ENCODE data around the gene GRK4.

Gene GRK4

DNA sequence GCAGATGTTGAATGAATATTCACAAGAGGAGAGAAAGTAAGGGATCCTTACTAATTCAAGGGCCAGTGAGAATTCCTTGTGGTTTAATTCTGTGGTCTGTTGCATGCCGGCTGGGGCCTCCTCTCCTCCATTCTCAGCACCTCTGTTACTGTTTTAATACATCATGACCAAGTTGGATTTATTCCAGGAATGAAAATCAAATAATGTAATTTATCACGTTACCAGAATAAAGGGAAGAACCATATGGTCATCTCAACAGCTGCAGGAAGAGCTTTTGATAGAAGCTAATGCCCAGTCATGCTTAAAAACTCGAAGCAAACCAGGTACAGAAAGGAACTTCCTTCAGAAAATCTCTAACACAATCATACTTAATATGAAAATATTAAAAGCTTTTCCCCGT is 54.1 kb downstream of the GRK4 start:
- DNase-seq, result no peak

DNA sequence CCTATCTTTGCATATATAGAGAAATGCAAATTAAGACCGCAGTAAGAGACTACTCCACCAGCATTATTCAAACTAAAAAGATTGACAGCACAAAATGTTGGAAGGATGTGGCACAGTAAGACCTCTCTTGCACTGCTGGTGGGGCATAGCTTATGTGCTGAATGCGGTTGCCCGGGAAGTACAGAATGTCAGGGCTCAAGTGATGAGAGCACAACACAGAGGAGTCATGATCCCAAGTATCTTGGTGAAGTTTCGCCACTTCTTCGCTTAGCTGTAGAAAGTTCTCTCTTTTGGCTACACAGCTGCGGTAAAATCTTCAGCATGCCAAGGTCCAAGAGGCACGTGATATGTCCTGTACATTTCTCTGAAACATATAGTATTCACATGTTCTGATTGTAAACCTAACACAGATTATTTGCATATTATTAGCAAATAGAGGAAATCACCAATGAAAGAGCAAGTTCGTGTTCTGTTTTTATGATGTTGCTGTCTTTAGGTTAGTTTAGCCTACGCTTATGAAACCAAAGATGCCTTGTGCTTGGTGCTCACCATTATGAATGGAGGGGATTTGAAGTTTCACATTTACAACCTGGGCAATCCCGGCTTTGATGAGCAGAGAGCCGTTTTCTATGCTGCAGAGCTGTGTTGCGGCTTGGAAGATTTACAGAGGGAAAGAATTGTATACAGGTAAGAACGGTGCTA is 55.9 kb downstream of the GRK4 start:
- no peak for DNase-seq

DNA sequence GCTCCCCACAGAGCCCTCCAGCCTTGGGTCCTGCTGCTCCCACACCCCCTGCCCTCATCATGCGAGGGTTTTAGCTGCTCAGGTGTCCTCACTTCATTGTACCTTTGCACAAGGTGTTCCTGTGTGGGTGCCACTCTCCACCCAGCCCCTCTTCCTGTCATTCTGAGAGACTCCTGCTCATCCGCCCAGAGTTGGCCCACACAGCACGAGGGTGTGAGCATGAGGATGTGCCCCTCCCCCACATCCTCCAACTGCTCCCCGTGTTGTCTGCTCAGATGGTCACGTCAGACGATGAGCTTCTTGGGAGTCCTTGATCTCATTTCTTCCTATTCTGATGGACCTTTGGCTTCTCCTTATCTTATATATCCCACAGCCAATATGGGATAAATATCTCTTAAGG is 57.8 kb downstream of the GRK4 start:
- no peak for DNase-seq

DNA sequence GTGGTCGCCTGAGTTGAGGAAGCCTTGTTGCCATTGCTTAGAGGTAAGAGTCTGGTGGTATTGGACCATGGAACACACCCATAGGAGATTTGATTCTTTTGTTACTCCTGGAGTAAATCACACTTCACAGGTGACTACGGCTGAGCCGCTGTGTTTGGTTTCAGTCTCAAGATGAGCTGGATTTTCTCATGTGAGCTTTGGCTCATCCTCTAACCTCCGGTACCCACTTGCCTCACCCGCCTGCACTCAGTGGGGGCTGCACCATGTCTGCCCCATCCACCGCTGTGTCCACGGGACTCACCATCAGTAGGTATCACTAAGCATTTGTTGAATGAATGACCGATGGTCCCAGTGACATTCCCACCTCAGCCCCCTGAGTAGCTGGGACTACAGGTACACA is 58.3 kb downstream of the GRK4 start:
- no peak for DNase-seq

DNA sequence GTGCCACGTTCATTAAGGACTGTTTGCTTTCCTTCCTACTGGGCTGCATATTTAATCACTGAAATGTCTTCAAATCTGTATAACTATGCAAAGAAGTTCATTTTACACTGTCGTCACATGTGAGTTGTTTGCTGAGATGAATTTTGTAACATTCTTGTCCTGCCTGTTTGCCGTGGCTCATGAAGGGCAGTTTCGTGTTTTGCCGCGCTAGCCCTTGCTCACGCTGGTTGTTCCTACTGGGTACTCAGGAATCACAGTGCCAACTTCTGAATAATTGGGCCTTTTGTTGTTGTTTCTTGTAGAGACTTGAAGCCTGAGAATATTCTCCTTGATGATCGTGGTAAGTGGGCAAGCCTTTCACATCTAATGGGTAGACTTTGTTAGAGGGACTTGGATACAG is 58.7 kb downstream of the GRK4 start:
- DNase-seq, result no peak

DNA sequence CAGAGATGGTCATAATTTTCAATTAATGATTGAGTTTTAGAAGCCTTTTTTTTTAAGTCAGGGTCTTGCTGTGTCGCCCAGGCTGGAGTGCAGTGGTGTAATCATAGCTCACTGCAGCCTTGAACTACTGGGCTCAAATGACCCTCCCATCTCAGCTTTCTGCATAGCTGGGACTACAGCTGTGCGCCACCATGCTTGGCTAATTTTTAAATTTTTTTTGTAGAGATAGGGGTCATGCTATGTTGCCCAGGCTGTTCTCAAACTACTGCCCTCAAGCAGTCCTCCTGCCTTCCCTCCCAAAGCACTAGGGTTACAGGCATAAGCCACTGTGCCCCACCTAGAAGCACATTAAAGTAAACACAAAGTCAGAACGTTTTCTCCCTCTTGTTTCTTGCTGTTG is 59.3 kb downstream of the GRK4 start:
- no peak for DNase-seq

DNA sequence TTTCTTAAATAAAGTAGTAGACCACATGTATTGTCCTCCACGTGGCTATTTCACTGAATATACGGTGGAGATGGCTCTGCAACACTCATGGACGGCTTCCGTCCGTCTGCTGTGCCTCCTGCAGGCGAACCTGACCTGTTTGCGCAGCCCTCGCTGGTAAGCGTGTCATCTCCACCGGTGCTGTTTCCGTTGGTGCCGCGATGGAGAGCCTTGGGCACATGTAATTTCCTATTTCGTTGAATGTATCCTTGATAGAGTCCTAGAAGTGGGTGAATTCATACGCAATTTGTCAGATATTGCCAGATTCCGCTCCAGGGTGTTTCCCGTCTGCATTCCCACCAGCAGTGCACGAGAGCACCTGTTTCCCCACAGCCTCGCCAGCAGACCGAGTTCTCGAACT is 62.5 kb downstream of the GRK4 start:
- no peak for DNase-seq

DNA sequence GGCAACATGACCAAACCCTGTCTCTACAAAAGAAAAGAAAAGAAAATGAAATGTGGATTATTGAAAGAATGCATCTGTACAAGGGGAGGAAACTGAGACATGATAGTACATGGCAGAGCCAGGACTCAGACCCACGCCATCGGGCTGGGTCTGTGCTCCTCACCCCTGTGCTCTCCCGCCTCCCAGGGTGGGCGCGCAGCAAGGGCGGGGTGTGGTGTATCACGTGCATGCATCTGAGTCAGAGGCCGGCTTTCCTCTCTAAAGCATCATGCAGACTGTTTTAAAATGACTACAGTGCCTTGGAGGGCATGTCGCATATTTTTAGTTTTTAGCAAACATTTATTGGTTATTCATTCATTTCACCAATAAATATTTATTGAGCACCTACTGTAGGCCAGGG is 63.2 kb downstream of the GRK4 start:
- no peak for DNase-seq

DNA sequence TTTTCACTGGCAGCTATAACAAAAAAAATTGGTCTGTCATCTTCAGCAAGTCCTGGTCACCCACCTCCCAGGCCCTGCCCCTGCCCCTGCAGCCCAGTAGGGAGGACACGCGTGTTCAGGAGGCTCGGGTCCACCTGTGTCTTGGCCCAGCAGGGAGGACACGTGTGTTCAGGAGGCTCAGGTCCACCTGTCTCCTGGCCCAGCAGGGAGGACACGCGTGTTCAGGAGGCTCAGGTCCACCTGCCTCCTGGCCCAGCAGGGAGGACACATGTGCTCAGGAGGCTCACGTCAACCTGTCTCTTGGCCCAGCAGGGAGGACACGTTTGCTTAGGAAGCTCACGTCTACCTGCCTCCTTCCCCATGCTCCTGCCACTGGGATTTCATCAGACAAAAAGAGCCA is 66.1 kb downstream of the GRK4 start:
- DNase-seq, result no peak

DNA sequence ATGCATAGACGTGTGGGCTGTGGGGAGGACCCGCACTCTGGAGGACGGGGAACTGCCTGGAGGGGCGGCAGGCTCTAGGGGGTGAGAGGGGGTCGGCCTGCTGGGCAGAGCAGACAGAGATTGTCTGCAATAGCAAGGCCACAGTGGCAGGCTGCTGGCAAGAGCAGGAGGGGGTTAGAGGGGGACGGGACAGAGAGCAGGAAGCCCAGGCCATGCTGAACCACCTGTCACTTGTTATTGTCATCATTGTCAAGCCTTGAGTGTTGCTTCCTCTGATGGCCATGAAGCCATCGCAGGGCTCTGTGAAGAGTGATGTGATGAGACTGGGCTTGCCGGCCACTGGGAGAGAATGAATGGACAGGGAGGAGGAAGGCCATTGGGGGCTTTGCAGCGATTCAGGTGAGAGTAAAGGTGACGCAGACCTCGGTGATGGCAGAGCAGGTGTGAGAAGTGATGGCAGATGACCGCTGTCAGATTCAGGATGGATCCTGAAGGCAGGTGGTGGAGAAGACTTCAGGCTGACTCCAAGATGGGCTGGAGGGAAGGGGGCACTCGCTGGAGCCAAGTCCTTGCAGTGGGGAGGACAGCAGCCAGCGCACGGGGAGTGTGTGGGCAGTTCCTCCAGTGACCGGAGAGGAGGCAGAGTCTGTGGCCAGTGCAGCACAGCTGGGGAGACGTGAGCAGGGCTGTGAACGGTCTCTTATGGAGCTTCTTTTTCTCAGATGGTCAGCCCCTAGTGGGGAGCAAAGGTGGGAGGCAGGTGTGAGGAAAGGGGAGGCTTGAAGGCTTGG is 67.4 kb downstream of the GRK4 start:
- no peak for DNase-seq

DNA sequence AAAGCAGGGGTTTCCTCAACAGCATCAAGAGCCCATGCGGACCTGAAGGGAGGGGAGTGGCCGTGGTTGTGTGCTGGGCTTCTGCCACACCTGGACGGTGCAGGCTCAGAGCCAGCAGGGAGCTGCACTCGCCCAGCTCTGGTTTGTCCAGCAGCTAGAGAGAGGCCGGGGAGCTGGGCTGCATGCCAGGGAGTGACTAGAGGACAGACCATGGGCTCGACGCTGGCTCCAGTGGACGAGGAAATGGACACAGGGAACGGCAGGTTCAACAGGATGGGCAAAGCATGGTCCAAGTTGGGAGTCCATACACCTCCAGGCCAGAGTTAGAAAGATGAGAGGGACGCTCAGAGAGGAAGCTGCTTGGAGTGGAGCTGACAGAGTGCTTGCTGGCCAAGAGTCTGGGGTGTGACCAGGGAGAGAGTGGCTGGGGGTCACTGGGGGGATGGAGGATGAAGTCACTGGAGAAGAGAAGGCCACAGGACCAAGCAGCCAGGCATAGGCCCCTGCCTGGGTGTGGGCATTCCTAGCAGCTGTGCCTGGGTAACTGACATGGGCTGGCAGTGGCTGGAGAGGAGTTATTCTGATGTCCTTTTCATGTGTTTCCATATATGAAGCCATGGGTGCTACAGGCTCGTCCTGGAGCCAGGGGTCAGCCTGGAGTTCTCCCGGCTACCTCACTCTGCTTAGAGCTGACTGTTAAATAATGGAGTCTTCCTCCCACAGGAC is 68.1 kb downstream of the GRK4 start:
- DNase-seq, result no peak

DNA sequence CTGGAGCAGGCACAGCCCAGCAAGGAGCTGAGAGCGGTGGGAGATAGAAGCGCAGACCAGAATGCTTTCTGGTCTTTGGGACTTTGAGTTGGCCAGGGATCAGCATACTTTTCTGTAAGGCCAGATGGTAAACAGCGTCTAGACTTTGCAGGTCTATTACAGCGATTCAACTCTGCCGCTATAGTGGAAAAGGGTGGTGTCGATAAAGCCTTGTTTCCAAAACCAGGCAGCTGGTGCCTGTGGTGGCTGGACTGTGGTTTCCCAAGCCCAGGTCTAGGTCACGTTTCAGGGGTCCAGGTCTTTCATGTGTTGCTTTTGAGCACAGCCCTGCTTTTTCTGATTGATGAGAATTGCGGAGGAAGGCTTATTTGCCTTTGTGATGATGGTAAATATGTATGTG is 70.9 kb downstream of the GRK4 start:
- no peak for DNase-seq

DNA sequence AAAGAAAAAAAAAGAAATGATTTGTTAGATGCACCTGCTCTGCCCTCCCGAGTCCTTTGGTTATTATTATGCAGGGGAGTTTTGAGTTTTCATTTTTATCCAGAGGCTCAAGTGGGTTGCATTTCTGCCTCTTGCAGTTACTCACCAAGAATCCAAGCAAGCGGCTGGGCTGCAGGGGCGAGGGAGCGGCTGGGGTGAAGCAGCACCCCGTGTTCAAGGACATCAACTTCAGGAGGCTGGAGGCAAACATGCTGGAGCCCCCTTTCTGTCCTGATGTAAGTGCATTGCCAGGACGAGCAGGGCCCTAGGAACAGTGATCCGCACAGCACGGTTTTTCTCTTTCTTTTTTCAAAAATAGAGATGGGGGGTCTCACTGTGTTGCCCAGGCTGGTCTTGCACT is 71.9 kb downstream of the GRK4 start:
- no peak for DNase-seq

DNA sequence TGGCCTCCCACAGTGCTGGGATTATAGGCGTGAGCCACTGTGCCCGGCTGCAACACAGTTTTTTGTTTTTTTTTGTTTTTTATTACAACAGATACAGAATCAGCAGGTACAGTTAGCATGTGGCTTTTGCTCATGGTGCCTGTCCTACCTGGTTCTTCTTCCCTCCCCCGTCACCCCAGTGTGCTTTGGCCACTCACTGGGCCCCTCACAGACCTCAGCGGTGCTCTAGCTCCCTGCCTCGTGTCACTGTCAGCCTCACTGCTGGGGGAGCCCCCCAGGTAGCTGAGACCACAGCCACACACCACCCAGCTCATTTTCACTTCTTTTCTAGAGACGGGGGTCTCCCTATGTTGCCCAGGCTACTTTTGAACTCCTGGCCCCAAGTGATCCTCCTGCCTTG is 72.3 kb downstream of the GRK4 start:
- DNase-seq, result no peak

DNA sequence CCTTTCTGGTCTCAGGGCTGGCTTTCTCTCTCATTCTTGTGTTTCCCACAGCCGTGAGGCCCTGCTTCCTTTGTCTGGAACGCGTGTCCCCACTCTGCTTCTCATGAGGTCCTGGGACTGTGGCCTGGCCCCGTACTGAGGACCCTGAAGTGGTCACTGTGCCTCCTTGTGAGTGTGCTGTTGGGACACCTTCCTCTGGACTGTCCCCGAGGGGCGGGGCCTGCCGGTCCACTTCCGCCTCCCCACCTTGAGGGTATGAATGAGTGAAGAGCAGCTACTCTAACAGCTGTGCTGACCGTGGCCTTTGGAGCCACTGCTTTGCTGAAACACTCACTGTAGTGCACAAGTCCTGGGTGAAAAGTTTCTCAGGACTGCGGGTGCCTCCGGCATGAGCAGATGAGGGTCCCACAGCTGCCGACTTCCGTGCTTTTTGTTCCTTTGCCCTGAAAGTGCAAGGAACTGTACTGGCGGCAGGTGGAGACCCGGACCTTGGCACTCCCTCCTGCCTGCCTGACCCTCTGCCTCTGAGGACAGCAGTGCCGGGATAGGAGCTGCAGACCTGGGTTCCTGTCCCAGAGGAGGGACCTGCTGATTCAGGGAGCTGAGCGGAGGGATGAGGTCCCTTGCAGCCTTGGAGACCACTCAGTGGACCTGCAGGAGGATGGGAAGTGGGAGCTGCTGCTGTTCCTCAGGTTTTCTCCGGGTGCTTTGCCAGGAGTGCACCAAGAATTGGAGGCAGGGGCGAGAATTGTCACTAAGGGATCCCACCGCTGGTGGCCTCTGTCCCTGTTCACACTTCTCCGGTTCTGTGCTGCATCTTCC is 73.0 kb downstream of the GRK4 start:
- no peak for DNase-seq

DNA sequence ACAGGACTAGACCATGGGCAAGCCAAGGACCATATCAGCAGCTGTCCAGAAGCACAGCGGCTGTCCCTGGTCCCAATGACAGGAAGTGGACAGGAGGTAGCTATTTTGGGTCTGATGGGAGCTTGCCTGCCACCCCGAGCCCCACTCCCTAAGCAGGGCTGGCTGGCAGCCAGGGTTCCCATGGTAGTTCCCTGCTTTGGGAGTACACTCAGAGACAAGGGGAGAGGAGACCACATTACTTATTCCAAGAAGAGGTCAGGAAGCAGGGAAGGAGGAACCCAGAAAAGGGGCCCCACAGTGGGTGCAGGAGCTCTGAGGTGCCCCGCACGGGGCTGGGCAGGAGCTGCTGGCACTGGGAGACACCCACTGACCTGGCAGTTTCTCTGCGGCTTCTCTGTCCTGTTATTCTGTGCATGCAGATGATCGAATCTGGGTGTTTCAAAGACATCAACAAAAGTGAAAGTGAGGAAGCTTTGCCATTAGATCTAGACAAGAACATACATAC is 74.6 kb downstream of the GRK4 start:
- no peak for DNase-seq

DNA sequence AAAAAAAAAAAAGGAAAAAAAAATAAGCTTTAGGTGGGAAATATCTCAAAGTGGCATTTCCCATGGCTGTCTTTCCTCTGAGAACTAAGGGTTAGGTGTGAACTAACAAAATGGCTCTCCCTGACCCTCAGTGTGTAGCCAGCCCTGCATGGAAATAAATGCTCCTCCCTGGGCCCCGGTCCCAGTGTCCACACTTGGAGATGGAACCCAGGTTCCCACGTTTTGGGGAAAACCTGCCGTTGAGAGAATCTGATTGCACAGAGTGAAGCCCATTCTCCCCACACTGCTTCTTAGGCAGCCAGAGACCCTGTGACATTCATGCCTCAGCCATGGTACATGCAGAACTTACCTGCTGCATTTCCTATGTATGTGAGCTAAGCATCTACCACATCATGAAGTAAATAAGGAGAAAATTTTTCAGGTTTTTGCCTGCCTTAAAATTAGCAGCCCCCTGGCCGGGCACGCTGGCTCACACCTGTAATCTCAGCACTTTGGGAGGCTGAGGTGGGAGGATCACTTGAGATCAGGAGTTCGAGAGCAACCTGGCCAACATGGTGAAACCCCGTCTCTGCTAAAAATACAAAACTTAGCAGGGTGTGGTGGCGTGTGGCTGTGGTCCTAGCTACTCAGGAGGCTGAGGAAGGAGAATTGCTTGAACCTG is 76.5 kb downstream of the GRK4 start:
- DNase-seq, result no peak

DNA sequence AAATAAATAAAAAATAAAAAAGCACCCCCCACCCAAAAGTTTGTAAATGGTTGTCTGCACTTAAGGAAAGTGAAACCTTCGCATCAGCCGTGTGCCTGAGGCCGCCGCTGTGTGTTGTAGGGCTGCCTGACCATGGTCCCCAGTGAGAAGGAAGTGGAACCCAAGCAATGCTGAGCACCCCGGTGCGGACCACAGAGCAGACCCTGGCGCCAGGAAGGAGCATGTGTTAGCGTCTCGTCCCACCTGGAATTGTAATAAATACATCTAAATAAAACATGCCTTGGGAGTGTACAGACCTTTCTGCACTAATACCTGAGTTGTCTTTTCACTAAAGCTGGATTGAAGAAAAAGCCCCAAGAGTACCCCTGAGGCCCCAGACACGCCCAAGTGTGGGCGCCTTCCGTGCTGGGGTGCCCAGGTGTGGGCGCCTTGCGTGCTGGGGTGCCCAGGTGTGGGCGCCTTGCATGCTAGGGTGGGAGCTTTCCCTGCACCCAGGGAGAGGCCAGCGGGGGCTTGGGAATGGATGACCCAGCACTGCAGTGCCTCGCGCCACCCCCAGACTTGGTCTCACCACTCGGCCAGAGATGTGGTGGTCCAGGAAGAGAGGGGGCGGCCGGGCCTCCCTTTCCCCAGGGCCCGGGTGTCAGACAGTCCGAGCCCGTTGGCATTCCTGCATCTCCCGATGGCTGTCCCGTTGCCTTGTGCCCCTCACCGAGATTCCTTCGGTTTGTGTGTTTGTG is 77.3 kb downstream of the GRK4 start:
- DNase-seq, result no peak

DNA sequence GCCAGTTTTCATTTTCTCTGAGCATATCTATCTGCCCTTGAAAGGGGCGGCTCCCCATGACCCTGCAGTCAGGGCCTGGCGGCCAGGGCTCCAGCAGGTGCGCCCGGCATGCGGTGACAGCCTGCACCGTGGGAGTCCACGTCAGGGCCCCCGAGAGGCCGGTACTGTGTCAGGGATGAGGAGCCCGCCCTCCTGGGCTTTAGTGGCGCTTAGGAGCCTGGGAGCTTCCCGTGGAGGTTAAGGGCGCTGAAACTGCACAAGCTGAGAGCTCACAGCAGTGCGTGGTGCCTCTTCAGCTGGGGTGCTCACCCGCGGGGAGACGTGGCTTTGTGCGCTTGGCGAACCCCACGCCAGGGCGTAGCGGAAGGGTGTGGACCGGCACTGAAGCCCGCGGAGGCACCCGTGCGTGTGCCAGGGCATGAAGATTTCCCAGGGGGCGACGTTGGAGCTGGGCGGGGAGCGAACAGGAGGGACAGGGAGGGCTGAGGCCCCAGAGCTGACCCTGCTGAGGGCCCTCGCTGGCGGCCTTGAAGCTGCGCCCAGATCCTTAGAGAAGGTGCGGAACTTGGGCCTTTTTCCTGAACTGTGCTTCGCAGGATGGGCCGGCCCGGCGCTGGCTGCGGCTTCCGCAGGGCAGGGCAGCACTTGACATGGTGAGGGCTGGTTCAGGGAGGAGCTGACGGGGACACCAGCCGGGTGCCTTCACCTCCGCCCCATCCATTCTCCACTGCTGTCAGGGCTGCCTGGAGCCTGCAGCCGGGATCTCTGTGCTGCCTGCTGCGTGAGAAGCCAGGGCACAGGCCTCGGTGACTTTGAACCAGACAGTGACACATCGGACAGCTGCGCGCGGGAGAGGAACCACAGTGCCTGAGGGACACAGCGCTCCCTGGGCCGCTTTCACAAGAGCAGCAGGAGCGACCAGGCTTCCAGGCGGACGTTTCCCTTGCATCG is 78.1 kb downstream of the GRK4 start:
- DNase-seq, result peak in 1 of 2 experiments; percentile 16

DNA sequence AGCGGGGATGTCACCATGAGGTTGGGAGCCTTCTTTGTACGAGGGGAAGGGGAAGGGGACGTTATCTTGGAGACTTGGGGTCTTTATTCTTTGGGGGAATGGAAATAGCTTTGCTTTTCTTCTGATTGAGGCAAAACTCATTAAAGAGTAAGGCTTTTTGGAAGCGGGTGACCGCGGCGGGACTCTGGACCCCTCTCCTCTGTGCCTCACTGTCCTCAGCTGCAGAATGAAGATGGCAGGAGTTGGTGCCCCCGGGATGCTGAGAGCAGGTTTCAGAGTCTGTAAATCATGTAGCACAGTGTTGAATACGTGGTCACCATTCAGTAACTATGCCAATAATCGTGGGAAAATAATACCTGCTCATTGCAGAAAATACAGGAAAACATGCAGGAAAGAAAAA is 78.9 kb downstream of the GRK4 start:
- DNase-seq, result no peak

Measured in activated CD4-positive, alpha-beta T cell treated with anti-CD3 and anti-CD28 coated beads, Interleukin-2, amount 50 U/mL, for 4 hours (primary cell).